ENCODE measurements around the gene SHKBP1.
A peak's percentile ranks its signal among the peaks of the same experiment; 100 is the strongest.
"Not testable (repeated sequence)": the region's sequence is repeated elsewhere in the genome, so short reads cannot be mapped to it uniquely, and the experiment has no call there.

Gene SHKBP1, protein sequence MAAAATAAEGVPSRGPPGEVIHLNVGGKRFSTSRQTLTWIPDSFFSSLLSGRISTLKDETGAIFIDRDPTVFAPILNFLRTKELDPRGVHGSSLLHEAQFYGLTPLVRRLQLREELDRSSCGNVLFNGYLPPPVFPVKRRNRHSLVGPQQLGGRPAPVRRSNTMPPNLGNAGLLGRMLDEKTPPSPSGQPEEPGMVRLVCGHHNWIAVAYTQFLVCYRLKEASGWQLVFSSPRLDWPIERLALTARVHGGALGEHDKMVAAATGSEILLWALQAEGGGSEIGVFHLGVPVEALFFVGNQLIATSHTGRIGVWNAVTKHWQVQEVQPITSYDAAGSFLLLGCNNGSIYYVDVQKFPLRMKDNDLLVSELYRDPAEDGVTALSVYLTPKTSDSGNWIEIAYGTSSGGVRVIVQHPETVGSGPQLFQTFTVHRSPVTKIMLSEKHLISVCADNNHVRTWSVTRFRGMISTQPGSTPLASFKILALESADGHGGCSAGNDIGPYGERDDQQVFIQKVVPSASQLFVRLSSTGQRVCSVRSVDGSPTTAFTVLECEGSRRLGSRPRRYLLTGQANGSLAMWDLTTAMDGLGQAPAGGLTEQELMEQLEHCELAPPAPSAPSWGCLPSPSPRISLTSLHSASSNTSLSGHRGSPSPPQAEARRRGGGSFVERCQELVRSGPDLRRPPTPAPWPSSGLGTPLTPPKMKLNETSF

GRCh38 chr19:40576585-40577451 lies at the start of gene SHKBP1:
Gene SHKBP1, plus strand, starts transcription at chr19:40576873. Its CDS starts 27 bp downstream, at chr19:40576900.
- peak; percentile 95 for DNase-seq

- DNase-seq: no peak
Observed at GRCh38 chr19:40528078-40528477, 48.6 kb upstream of the SHKBP1 start.

DNA sequence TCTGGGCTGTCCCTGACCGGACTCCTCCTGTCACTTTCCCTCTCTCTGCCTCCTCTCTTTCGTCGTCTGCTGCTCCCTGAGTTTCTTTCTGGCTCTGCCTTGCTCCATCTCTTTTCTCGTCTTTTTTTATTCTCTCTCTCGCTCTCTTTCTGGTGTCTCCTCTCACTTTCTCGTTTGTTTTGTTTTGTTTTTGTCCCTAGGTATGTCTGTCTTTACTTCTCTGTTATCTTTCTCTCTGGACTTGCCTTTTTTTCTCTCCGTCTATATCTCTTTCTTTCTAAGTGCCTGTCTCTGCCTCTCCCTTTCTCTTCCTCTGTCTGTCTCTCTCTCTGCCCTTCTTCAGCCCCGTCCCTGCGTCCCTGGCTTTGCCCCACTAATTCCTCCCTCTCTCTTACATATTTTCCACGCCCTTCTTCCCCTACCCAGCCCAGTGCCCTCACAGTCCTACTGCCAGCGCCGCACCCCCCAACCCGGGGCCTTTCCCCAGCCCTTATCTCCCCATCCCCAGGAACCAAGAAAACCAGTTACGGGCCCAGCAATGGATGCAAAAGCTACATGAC lies 48.1 kb upstream of the SHKBP1 start:
- DNase-seq: no peak

DNA sequence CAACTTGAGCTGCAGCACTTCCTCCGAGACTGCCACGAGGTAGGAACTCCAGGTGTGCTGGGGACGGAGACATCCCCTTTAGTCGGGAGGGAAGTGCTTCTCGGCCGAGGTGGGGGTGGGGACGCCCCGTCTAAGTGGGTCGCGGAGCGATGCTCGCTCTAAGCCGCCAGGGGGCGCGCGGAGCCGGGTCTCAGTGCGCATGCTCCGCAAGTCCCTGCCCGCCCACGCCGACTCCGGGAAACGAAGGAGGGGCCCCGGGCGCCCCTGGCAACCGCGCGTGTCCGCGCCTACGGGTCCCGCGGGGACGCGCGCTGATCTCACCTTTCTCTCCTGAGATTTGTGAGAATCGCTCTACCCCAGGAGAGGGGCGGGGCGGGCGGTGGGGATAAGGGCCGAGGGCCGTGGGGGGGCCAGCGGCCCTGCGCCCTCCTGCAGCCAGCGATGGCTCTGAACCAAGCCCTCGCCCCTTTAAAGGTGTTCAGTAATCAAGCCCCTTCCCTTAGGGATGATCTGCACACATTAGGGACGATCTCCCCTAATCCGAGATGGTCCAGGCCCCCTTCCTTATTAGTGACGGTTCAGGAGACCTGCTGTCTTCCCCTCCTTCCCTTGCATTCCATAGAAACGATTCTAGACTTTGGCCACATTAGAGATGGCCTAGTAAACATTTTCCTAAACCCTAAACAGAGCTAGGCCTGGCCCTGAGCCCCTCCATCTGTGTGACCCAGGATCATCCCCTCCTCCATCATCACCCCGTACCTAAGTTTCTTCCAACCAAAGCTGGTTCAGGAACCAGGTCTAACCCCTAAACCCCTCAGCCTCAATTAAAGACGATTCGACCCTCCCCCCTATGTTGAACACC lies 47.3 kb upstream of the SHKBP1 start:
- DNase-seq: peak; percentile 68

DNA sequence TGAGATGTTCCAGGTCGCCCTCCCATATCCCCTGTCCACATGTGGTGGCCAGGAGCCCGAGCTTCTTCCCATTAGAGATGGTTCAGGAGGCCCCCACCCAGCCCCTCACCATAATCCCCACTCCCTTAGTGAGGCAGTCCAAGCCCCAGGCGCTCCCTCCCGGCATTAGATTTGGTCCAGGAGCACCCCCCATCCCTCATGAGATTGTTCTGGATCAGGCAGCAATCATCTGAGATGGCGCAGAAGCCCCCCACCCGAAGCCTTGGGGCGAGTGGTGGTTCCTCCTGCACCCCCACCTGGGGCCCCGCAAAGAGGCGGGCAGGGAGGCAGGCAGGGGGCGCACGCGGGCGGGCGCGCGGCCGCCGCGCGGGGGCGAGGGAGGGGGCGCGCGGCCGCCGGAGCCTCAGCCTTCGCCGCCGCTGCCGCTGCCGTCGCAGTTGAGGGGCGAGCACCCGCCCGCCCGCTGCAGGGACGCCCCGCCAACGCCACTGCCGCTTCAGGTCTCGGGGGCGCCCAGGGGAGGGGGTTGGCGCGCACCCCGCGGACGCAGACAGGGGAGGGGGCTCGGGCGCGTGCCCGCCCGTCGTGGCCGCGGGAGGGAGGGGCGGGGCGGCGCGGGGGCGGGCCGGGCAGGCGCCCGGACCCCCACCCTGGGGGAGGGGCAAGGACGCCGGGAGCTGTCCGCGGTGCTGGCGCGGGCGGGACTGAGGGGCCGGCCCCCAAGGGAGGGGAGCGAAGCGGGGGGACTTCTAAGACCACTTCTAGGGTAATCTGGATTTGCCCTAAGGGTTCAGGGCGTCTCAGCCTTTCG lies 46.4 kb upstream of the SHKBP1 start:
- DNase-seq: no peak

GRCh38 chr19:40533508-40533907 lies 43.2 kb upstream of the SHKBP1 start:
- DNase-seq: no peak

GRCh38 chr19:40534148-40534547 lies 42.5 kb upstream of the SHKBP1 start:
- DNase-seq: no peak

DNA sequence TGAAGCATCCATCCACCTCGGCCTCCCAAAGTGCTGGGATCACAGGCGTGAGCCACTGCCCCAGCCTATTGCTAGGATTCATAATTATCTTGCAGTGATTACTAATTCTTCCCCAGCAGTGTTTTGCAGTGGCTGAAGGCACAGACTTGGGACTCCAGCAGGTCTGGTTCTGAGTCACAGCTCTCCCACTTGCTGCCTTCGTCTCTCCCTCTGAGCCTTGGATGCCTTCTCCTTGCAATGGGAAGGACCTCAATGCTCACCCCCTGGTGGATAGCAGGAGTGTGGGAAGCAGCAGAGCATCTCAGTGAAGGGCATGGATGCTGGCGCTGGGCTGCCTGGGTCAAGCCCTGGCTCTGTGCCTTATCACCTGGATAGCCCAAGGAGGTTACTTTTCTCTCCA lies 37.6 kb upstream of the SHKBP1 start:
- no peak for DNase-seq

- DNase-seq: peak; percentile 62
Observed at GRCh38 chr19:40542202-40542859, 34.3 kb upstream of the SHKBP1 start.

GRCh38 chr19:40543029-40543597 lies 33.6 kb upstream of the SHKBP1 start:
- DNase-seq: no peak

- DNase-seq: not testable (repeated sequence)
Observed at GRCh38 chr19:40546153-40546841, 30.4 kb upstream of the SHKBP1 start.

DNA sequence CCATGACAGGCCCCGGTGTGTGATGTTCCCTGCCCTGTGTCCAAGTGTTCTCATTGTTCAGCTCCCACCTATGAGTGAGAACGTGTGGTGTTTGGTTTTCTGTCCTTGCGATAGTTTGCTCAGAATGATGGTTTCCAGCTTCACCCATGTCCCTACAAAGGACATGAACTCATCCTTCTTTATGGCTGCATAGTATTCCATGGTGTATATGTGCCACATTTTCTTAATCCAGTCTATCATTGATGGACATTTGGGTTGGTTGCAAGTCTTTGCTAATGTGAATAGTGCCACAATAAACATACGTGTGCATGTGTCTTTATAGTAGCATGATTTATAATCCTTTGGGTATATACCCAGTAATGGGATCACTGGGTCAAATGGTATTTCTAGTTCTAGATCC lies 29.5 kb upstream of the SHKBP1 start:
- not testable (repeated sequence) for DNase-seq

DNA sequence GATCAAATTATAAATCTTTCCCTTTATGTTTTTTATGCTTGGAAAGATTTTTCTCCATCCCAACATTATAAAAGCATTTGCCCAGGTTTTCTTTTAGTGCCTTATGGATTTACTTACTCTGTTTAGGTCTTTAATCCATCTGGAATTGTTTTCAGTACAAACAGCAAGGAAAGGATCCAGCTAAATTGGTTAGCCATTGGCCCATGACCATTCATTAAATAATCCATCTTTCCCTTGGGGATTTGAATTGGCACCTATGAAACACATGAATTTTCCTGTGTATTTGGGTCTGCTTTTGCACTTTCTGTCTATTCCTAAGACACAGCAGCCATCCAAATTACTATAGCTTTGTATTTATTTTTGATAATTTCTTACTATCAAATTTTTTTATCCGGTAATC lies 28.8 kb upstream of the SHKBP1 start:
- DNase-seq: no peak

- peak; percentile 38 for DNase-seq
Observed at GRCh38 chr19:40549007-40549708, 27.5 kb upstream of the SHKBP1 start.

GRCh38 chr19:40550951-40551350 lies 25.7 kb upstream of the SHKBP1 start:
- DNase-seq: no peak

GRCh38 chr19:40552848-40553247 lies 23.8 kb upstream of the SHKBP1 start:
- DNase-seq: no peak

GRCh38 chr19:40553885-40554857 lies 22.5 kb upstream of the SHKBP1 start:
- DNase-seq: no peak

Measured in fibroblast of upper back skin (primary cell).